H1 (cell line): Measurements from ENCODE around the gene INO80C.

ENCODE experiments used
- CTCF ChIP-seq, 3 experiments: IDR thresholded peaks; 1 replicate in 2 of 3; 2 replicates in 1 of 3; pipeline versions ENCODE4 v1.5.1 to v1.6.1; 2011; ENCODE audit warnings: low read length in 3 of 3, mild to moderate bottlenecking in 3 of 3, inconsistent platforms in 2 of 3, low read depth in 1 of 3, moderate library complexity in 1 of 3; ENCODE audit not compliant: insufficient read depth in 1 of 3; ENCODE audit errors: control extremely low read depth in 1 of 3
- EGR1 ChIP-seq: IDR thresholded peaks from 2 replicates; pipeline ENCODE4 v1.6.1; 2011; ENCODE audit warnings: low read depth, low read length, borderline replicate concordance
- GTF2F1 ChIP-seq: IDR thresholded peaks from 2 replicates; pipeline ENCODE4 v1.6.1; 2012; ENCODE audit warnings: low read depth, low read length, improper control_type of control experiment, borderline replicate concordance
- POLR2AphosphoS5 ChIP-seq: IDR thresholded peaks from 2 replicates; pipeline ENCODE4 v1.6.1; 2011; ENCODE audit warnings: low read depth, low read length
- RFX5 ChIP-seq: IDR thresholded peaks from 2 replicates; pipeline ENCODE4 v1.6.1; 2011; ENCODE audit warnings: low read depth, low read length, improper control_type of control experiment, borderline replicate concordance
- USF2 ChIP-seq: IDR thresholded peaks from 2 replicates; pipeline ENCODE4 v1.6.1; 2011; ENCODE audit warnings: low read length, improper control_type of control experiment
- YY1 ChIP-seq: IDR thresholded peaks from 2 replicates; pipeline ENCODE4 v1.6.1; 2011; ENCODE audit warnings: low read depth, mild to moderate bottlenecking, low read length

- no peak for TF ChIP-seq GTF2F1
- TF ChIP-seq CTCF (IDR thresholded peaks at IDR 0.05; ENCODE audit: control extremely low read depth in 1 of 3, insufficient read depth in 1 of 3, low read depth in 1 of 3, low read length in 3 of 3): no peak
- no peak for TF ChIP-seq USF2
- no peak for TF ChIP-seq RFX5
- no peak for TF ChIP-seq POLR2AphosphoS5
- no peak for TF ChIP-seq EGR1
- no peak for TF ChIP-seq YY1
These were observed 762 bp downstream of the INO80C start for GRCh38 chr18:35497027-35497369.
